NOMO-1 treated with DMSO at 0.1 percent for 48 hours (cell line): Measurements from ENCODE around the gene CLDN15.

ENCODE experiments used
- DNase-seq: peaks from one replicate; lab custom pipeline; 2025; ENCODE audit not compliant: unreplicated experiment; lab: John Stamatoyannopoulos, UW

CLDN15 gene

GRCh38 chr7:101222275-101222830 is 15.2 kb downstream of the CLDN15 start:
- DNase-seq: no peak

- no peak for DNase-seq
These were observed 17.3 kb downstream of the CLDN15 start for GRCh38 chr7:101220295-101220694.

- DNase-seq: no peak
These were observed 19.1 kb downstream of the CLDN15 start for GRCh38 chr7:101218236-101219125.

GRCh38 chr7:101217388-101218235 is 20.0 kb downstream of the CLDN15 start, which contains the start of the genes PLOD3 and ZNHIT1:
PLOD3 (minus strand) TSS chr7:101217581; CDS start chr7:101217274, 307 bp downstream.
ZNHIT1 (plus strand) TSS chr7:101218165; CDS start chr7:101218196, 31 bp downstream.
- peak; percentile 99 for DNase-seq

GRCh38 chr7:101216860-101217387 is 20.7 kb downstream of the CLDN15 start:
- no peak for DNase-seq

GRCh38 chr7:101216001-101216859 is 21.4 kb downstream of the CLDN15 start:
- peak; percentile 22 for DNase-seq

GRCh38 chr7:101212014-101212413 is 25.6 kb downstream of the CLDN15 start:
- DNase-seq: no peak

- DNase-seq: no peak
These were observed 26.1 kb downstream of the CLDN15 start for GRCh38 chr7:101211501-101211900.

GRCh38 chr7:101210143-101210542 is 27.5 kb downstream of the CLDN15 start:
- no peak for DNase-seq

- DNase-seq: no peak
These were observed 28.8 kb downstream of the CLDN15 start for GRCh38 chr7:101208794-101209193.

GRCh38 chr7:101207459-101207858 is 30.1 kb downstream of the CLDN15 start:
- no peak for DNase-seq

GRCh38 chr7:101206665-101207042 is 30.9 kb downstream of the CLDN15 start:
- DNase-seq: no peak

GRCh38 chr7:101205901-101206664 is 31.5 kb downstream of the CLDN15 start:
- no peak for DNase-seq

- peak; percentile 88 for DNase-seq
These were observed 33.6 kb downstream of the CLDN15 start for GRCh38 chr7:101203740-101204738.

GRCh38 chr7:101202603-101202918 is 35.0 kb downstream of the CLDN15 start:
- no peak for DNase-seq

GRCh38 chr7:101201695-101202602 is 35.7 kb downstream of the CLDN15 start:
- no peak for DNase-seq

GRCh38 chr7:101200862-101201599 is 36.6 kb downstream of the CLDN15 start, which contains the start of gene MOGAT3:
MOGAT3 (minus strand) TSS chr7:101201036; CDS start chr7:101200854, 182 bp downstream.
- DNase-seq: no peak
